Suppressor macrophage treated with lipopolysaccharide for 4 hours (primary cell): ENCODE results near the gene TMED7.

Experiments
- DNase-seq: peaks from one replicate; pipeline ENCODE4 v3.0.0-alpha.2; 2020

The TMED7 gene

DNA sequence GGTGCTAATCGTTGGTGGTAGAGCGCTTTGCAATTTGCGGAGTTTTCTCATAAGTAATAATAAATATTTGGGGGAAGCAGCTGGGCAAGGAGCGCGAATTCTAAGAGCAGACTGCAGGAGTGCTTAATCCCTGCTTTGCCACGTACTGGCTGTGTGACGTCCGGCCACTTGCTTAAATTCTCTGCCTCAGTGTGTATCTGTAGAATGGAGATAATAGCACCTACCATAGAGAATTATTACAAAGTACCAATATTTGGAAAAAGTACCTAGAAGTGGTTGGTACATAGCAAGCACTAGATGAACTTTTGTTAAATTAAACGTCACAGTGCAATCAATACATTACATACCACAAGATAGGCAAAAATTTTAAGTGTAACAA lies 598 bp upstream of the TMED7 start:
- DNase-seq = no peak

DNA sequence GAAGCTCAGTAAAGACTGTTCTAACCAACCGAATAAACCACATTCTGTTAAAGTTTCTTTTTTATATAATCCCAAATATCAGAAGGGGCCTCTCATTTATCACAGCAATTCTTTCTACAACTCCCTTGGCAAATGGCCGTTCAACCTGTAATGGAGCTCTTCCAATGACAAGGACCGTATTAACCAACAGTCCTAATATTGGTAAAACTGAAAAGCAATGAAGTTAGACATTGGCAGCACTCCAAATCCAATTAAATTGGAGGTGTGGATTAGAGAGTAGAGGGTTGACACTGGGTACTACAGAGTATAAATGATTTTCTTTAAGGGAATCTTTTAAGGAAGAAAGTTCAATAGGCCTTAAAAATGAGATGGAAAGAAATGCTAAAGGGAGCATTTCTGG lies 842 bp downstream of the TMED7 start:
- peak; percentile 11 for DNase-seq

DNA sequence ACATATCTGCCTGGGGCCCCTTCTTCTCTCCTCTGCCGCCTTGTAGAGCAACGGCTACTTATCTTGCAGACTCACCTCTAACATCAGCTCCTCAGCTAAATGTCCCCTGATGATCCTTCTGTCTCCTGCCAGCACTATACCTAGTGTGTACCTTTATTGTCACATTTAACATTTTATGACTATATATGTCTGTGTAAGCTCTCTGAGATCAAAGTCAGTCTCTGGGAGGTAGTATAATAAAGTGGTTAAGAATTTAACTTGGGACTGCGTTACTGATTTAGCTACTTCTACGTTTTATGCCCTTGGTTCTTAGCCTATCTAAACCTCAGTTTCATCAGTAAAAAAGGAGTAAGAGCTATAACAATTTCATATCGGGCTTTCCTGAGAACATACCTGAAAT lies 2.2 kb downstream of the TMED7 start:
- no peak for DNase-seq

DNA sequence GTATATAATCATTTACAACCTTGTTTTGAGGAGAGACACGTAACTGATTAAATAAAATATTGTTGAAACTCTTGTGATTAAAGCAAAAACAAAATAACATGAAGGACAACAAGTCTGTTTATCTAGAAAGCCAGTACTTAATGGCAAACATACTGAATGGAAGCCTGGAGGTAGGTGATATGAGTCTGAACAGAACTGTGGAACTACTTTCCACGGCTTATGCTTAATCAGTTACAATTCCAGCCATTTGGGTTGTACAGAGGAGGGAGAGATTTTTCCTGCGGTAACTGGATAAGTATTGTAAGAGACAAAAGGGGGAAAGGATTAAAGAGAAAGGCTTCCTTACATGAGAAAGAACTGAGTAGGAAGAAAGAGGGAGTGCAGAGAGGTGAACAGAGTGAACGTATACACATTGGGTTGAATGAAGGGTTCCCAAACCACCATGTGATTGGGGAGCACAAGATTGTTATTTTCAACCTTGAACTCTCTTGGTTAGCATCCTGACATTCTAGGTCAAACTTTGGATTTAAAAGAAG lies 4.4 kb downstream of the TMED7 start:
- no peak for DNase-seq

DNA sequence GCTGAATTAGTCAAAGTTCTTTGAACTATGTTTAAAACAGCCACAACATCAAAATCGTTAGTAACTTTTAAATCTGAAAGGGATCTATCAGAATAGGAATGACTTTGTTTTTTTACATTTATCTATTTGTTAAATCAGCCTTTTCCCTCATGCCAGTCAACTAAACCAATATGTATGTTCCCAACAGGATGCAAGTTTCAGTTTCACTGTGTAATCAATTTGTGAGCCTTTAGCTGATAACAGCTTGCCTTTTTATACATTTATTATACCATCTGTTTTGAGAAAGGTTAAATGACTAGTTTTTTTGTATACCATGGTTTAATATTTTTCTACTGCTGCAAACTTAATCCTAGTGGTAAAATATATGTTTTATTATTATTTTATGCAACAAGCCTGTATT lies 8.9 kb downstream of the TMED7 start:
- no peak for DNase-seq

DNA sequence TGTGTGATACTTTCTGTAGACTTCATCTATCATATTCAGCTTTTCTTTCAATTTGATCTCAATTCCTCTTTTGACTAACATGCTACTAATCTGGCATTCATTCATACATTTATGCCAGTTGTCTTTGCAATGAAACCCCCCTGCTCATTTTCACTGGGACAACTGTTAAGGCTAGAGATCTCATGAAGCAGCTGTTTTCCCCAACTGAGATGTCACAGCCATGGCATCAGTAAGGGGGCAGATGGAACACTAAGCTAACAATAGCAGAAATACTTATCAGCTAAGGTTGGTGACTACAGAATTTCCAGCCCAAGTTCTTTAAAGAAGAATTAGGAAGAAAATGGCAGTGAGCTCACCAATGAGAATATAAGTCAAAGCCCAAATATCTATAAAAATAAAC lies 9.4 kb downstream of the TMED7 start:
- DNase-seq = no peak

DNA sequence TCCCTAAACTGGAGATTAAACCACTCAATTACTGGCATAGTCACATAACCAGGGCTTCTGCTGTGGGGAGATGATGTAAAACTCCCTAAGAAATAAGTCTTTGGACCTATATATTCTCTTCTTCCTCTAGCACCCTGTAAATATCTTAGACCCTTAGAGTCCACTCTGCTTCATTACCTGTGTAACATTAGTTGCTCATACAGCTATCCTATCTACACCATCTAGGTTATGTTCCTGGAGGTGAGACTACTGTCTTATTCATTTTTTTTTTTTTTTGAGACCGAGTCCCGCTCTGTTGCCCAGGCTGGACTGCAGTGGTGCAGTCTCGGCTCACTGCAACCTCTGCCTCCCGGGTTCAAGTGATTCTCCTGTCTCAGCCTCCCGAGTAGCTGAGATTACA lies 14.0 kb downstream of the TMED7 start:
- no peak for DNase-seq

DNA sequence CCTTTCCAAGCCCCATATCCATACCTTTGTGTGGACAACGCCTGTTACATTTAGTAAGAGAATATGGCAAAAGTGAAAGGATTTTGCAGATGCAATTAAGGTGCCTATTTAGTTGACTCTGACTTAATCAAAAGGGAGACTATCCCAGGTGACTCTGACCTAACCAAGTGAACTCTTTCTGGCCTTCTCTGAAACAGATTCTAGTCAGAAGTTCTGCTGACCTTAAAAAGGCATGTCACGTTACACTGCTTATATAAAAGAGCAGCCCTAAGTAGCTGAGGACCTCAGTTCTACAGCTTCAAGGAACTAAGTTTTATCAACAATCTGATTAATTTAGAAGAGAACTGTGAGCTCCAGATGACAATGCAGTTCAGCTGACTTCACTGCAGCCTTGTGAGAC lies 17.9 kb downstream of the TMED7 start:
- DNase-seq = no peak

DNA sequence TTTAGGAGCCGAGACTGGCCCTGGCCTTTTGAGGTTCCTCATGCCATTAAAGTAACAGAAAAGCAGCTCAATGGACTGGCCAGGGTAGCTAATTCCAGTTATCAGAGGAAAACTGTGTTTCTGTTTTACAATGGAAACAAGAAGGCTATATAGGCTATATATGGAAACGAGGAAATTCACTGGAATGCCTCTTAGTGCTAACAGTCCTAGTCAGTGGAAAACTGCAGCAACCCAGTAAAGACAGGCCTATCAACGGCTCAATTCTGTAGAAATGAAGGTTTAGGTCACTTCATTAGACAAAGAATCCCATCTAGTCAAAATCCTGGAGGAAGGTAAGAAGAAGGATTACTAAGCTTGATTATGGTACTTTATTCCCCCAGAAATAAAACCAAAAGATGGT lies 20.4 kb downstream of the TMED7 start:
- DNase-seq = no peak

DNA sequence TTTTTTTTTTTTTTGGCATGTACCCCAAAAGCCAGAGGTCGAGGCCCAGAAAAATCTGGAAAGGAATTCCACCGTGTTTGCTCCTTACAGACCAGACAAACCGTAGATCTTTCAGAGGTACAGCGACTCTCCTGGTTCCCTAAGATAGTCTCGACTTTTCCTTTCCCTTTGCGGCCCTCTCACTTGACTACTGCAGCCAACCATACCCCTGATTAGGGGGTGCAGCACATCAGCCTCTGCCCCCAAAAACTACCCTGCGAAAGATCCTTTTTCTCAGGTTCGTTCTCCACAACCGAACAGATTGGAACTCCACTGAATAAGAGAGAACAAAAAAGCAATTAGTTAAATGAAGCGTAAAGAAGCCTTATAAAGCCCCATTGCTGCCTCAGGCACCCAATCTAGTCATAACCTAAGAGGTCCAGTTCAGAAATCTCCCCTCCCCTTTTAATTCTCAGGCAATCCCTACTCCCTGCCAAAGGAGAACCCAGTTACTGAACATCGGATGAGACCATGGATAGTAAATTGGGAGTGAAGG lies 23.2 kb downstream of the TMED7 start:
- DNase-seq = no peak

DNA sequence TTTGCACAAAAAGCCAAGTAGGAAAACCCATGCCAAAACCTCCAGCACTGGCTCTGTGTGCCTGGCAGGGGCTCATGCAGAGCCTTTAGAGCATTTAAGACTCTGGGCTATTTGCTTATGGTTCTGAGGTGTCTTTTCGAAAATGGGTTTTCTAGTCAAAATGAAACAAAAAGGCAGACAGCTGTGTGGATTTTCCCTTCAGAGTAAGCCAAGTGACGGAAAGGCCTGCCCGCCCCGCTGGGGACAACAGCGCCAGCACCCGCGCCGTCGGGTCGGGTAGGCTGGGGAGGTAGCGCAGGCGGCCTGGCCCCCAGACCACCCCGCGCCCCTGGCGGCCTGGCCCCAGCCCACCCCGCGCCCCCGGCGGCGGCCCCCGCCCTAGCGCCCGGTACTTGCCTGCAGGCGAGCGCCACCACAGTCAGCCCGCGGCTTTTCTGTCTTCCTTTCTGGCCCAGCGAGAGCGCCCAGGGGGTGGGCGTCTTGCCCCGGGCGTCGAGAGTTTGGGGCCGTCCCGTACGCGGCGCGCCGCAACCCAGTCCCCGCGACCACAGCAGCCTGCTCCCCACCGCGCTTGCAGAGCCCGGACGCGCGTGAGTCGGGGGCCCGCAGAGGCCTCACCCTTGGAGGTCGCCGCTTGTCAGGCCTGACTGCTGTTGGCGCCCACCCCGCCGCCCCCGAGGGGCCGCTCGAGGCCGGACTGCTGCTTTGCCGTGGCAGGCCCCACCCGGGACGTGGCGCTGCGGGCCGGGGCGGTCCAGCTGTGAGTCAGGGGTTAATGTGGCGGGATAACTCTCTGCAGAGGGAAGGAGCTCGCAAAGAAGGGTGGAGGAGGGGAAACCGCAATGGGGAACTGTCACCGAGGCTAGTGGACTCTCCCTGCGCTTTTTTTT lies 23.9 kb downstream of the TMED7 start, which contains the start of gene TICAM2:
Gene TICAM2 (minus strand): TSS at position 779 of the 890 bp plus-strand sequence. CDS start 21,223 bp downstream, outside the sequence.
- DNase-seq = peak; percentile 92

DNA sequence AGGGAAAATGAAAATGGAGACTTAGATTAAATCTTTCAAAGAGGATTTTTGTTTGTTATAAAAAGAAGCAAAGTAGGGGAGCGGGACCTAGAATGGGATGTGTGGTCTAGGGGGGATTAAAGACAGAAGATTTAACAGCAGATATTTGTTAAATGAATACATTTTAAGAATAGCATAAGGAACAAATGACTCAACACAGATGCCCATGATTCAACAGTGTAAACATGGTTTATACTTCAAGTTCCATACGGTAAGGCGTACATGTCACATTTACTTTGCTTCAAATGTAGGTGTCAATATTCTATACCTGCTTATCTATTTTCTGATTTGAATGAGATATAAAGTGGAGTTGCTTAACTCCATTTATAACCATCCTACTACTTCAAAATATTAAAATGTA lies 25.1 kb downstream of the TMED7 start:
- DNase-seq = peak; percentile 15

DNA sequence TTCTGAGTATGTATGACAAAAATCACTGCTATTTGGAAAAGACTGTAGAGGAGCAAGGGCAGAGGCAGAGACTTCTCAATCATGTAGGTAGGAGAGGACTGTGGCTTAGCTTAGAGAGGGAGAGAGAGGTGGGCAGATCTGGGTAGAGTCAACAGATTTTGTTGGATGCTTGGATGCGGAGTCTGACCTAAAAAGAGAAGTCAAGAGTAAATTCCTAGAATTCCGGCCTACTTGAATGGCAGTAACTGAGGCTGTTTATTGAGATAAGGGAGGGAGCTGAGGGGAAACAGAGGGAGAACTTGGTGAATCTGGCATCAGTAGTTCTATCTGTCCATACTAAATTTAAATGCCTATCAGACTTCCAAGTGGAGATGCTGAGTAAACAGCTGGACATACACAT lies 25.9 kb downstream of the TMED7 start:
- DNase-seq = no peak

DNA sequence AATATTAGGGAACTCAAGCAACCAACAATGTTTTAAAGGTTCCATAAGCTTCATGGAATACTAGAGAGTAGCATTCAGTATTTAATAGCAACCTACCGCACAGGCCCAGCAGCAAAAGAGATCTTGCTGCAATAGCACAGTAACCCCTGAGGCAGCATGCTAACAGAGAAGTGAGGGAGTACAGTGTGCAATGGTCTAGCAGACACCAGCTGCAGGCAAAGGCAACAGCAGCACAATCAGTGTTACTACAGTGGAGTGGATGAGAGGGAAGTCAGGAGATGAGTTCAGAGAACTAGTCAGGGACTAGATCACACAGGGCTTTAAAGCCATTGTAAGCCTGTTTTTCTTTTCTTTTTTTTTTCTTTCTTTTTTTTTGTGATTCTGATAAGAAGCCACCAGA lies 26.3 kb downstream of the TMED7 start:
- DNase-seq = peak; percentile 67

DNA sequence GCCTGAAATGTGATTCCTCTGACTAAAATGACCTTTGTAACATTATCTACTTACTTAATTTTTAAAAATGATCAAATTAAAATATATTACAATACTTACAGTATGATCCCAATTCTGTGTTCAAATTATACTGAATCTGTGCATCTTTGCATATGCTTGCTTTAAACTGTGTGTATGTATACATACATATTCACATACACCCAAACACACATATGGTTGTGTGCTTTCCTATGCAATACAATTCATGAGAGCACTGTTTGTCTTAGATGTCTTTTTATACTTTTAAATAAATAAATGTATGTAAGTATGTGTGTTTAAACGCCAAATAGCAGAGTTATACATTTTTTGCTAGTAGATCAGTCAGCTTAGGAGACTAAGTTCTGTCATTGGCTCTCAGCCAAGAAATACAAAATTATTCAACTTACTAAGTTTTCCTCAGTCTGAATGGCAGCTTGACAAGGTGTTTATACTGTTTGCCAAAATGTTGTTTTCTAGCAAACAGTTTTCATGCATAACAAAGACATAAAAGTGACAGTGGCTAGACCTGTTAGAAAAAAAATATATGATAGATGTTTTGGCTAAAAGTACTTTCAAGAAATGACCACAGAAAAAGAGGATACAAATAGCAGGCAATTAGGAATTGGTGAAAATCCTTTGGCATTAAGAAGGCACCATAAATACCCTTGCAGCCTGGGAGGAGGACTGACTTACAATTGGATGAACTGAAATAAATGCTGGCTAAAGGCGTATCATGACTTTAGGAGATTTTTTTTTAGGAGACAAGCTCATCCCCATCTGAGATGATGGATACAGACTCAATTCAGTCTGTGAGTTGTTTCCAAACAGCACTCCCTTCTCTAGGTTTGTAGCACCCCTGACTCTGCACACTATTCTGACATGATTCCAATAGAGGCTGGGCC lies 31.4 kb downstream of the TMED7 start:
- DNase-seq = no peak

DNA sequence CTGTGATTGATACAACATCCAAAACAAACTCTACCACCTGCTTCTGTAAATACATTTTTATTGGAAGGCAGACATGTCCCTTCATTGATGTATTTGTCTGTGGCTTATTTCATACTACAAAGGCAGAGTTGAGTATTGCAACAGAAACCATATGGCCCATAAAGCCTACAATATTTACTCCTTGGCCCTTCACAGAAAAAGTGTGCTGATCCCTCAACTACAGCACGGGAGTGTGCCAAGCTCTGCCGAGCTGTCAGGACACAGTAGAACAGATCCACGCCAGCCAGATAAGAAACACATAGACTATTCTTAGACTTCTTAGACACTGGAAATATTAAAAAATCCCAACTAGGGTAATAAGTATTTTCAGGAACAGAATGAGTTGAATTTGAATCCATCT lies 36.8 kb downstream of the TMED7 start:
- no peak for DNase-seq

DNA sequence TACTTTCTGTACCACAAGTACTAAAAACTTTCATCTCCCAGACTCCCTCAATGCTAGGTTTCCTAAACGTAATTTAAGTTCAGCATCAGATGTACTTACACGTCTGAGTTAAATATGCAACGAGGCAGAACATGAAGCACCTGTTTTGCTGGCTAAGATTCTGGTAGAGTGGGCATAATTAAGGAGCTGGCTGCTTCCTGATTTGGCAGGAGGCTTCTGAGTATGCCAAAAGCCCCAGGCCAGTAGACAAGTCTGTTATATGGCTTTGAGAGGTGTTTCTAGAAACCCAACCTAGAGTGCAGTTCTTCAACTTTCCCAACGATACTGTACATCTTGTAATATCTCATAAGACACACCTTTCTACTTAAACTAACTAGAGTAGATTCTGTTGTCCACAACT lies 37.2 kb downstream of the TMED7 start:
- DNase-seq = no peak

DNA sequence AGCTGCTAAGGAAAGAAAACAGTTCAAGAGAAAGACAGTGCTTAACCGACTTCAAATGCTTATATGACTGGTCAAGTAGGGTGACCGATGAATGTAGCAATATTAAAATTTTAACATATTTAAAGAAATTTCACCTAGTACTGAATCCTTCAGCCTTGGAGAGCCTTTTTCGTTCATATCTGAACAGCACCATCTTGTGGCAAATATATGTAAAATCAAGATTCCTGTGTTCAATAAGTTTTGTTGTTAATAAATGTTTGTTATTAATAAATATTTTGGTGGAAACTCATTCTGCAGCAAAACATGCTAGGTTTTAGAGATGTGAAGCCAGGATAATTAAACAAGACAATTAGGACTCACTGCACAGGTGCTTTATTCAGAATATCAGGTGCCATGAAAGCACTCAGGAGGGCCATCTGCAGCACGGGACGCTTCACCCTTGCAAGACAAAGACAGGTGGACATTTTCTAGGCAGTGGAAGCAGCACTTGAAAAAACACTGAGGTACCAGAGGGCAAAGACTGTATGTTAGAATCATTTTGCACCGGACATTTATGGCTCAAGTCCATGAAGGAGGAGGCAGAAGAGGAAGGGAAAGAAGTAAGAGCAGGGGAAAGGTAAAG lies 39.2 kb downstream of the TMED7 start:
- peak; percentile 53 for DNase-seq

DNA sequence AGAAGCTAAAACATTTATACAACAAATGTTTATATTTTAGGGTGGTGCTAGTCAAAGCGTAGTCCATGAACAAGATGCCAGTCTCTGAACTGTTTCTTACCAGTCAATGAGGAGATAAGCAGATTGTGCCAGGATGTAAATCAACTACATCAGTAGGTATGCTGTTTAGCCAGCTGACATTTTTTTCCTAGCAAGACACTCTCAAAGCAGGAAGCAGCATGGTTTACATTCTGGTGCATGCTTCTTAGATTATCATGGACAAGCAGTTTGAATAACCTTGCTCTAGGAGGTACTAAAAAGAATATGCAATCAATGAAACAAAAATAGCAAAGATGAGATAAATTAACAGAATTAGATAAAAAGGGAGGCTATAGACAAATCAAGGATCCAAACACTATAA lies 40.6 kb downstream of the TMED7 start:
- DNase-seq = no peak

DNA sequence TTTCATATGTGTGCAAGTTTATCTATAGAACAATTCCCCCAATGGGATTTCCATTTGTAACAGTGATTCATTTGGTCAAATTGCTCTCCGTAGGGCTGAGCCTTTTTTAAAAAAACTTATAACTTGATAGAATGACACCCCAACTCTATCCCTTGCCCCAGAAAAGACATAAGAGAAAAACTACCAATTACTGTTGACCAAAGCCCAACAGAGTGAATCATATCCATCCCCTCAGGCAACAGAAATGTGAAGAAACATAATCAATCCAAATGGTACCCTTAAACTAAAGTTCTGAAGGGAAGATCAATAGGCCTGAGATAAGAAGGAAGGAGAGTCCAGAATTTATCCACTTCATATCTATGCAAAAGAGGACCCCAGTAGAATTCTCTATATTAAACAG lies 41.3 kb downstream of the TMED7 start:
- no peak for DNase-seq

DNA sequence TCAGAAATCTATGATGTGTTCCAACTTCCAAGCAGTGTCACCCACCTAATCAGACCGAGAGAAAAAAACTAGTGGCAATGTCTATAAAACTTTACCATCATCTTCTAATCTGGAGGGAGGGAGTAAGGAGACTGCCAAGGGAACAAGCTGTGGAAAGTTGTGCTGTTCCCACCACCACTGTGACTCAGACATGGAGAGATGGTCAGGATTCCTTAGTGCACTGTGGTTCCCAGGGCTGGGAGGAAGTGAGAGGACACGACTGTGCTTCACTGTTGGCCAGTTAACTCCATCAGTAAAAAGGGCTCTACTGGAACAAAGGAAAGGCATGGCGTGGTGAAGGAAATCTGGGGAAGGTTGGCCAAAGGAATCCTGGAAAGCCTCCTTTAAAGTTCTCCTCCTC lies 42.4 kb downstream of the TMED7 start:
- DNase-seq = peak; percentile 23

DNA sequence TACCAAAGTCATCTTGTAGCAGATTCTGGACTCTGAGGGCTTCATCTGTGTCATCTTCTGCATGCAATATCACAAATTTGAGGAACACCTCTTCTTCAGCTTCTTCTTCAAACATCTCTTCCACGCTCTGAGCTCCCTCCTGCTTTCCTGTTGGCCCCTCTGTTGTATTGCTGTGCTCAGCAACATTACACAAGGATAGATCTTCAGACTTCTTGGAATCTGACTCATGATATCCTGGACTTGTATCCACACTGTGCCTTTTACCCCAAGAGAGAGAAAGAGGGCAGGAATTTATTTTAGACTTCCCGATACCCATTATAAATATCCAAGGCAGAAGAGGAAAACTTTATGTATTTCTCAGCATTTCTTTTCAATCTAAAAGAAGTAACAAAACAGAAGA lies 44.9 kb downstream of the TMED7 start:
- DNase-seq = no peak

DNA sequence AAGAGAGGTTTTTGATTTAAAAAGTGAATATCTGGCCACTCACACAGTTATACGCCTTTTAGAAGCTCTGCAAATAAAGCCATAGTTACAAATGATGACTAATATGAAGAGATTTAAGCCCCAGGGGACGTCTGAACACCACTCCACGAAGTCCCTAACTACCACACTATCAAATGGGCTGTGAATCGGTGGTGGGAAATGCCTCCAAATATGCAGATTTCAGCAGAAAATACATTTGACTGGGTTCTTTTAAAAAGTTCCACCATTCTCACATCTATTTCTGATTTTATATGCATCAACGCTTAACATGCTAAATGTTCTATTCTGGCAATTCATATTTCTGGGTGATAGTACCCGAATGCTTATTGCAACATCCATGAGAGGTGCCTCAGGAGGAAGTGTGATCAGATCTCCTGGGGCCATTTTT lies 46.1 kb downstream of the TMED7 start:
- no peak for DNase-seq
